Effector memory CD4-positive, alpha-beta T cell (primary cell): ENCODE measurements around the gene ABCG1.

Source experiments
- DNase-seq, 3 donors: peaks; one replicate each; pipeline ENCODE4 v3.0.0-alpha.2; 2020
- H3K27ac ChIP-seq: 2 replicates; pipeline ENCODE4 v1.7.0; 2013; ENCODE audit warnings: mild to moderate bottlenecking, low read length, moderate library complexity; ENCODE audit not compliant: insufficient read depth, poor library complexity, severe bottlenecking
- H3K27me3 ChIP-seq: replicated peaks from 2 replicates; pipeline ENCODE4 v1.7.0; 2013; ENCODE audit warnings: mild to moderate bottlenecking, low read length; ENCODE audit not compliant: insufficient read depth, control insufficient read depth, poor library complexity, severe bottlenecking
- H3K36me3 ChIP-seq: 2 replicates; pipeline ENCODE4 v1.7.0; 2013; ENCODE audit warnings: mild to moderate bottlenecking, low read length, moderate library complexity; ENCODE audit not compliant: control insufficient read depth, insufficient read depth
- H3K4me1 ChIP-seq: 2 replicates; pipeline ENCODE4 v1.7.0; 2013; ENCODE audit warnings: low read length, mild to moderate bottlenecking; ENCODE audit not compliant: control insufficient read depth, insufficient read depth, poor library complexity, severe bottlenecking
- H3K4me3 ChIP-seq: 2 replicates; pipeline ENCODE4 v1.7.0; 2013; ENCODE audit warnings: low read length, low read depth, mild to moderate bottlenecking; ENCODE audit not compliant: insufficient read depth, poor library complexity, severe bottlenecking
- H3K9me3 ChIP-seq: 2 replicates; pipeline ENCODE4 v1.7.0; 2013; ENCODE audit warnings: mild to moderate bottlenecking, low read length, moderate library complexity; ENCODE audit not compliant: control insufficient read depth

Gene ABCG1

GRCh38 chr21:42238185-42238934 is 19.4 kb downstream of the ABCG1 start:
- DNase-seq: peak; percentile 57 to 71 (median 64)
- peak overlapping the region; percentile 97 for H3K27ac ChIP-seq

GRCh38 chr21:42239556-42239955 is 20.6 kb downstream of the ABCG1 start:
- H3K9me3 ChIP-seq: no peaks in the 10 kb centered on the region
- peak overlapping the region; percentile 97 for H3K27ac ChIP-seq
- no peaks in the 10 kb centered on the region for H3K27me3 ChIP-seq
- H3K36me3 ChIP-seq: no peaks in the 10 kb centered on the region
- H3K4me3 ChIP-seq: no peak overlapping the region
- no peak for DNase-seq
- H3K4me1 ChIP-seq: peaks cover 50% of the 10 kb centered on the region

More at GRCh38 chr21:42238185-42238934, 19.4 kb downstream of the ABCG1 start:
- Histone ChIP-seq H3K9me3 (no peaks in the 10 kb centered on the region), H3K27me3 (no peaks in the 10 kb centered on the region), H3K4me3 (peak overlapping the region; percentile 15), H3K36me3 (no peaks in the 10 kb centered on the region), H3K4me1 (peaks cover 60% of the 10 kb centered on the region)

- Histone ChIP-seq H3K4me3 (no peak overlapping the region), H3K9me3 (no peaks in the 10 kb centered on the region), H3K27me3 (no peaks in the 10 kb centered on the region), H3K4me1 (peaks cover 47% of the 10 kb centered on the region), H3K36me3 (no peaks in the 10 kb centered on the region), H3K27ac (no peak overlapping the region)
- no peak for DNase-seq
These were observed 21.0 kb downstream of the ABCG1 start for GRCh38 chr21:42239973-42240372.

- H3K36me3 ChIP-seq: no peaks in the 10 kb centered on the region
- no peak overlapping the region for H3K27ac ChIP-seq
- no peak for DNase-seq
- H3K4me1 ChIP-seq: peaks cover 21% of the 10 kb centered on the region
- no peaks in the 10 kb centered on the region for H3K27me3 ChIP-seq
- H3K9me3 ChIP-seq: no peaks in the 10 kb centered on the region
- no peak overlapping the region for H3K4me3 ChIP-seq
These were observed 23.7 kb downstream of the ABCG1 start for GRCh38 chr21:42242611-42243010.

- H3K4me1 ChIP-seq: peaks cover 17% of the 10 kb centered on the region
- no peak for DNase-seq
- H3K27ac ChIP-seq: no peak overlapping the region
- H3K27me3 ChIP-seq: no peaks in the 10 kb centered on the region
- no peak overlapping the region for H3K4me3 ChIP-seq
- no peaks in the 10 kb centered on the region for H3K36me3 ChIP-seq
- H3K9me3 ChIP-seq: no peaks in the 10 kb centered on the region
These were observed 24.1 kb downstream of the ABCG1 start for GRCh38 chr21:42243026-42243425.

- Histone ChIP-seq H3K9me3 (no peaks in the 10 kb centered on the region), H3K4me1 (no peaks in the 10 kb centered on the region), H3K27ac (no peak overlapping the region), H3K27me3 (no peaks in the 10 kb centered on the region), H3K4me3 (no peak overlapping the region), H3K36me3 (no peaks in the 10 kb centered on the region)
- DNase-seq: no peak
These were observed 26.6 kb downstream of the ABCG1 start for GRCh38 chr21:42245331-42246193.

GRCh38 chr21:42247716-42248115 is 28.8 kb downstream of the ABCG1 start:
- H3K4me1 ChIP-seq: no peaks in the 10 kb centered on the region
- no peaks in the 10 kb centered on the region for H3K36me3 ChIP-seq
- H3K4me3 ChIP-seq: no peak overlapping the region
- H3K27me3 ChIP-seq: no peaks in the 10 kb centered on the region
- no peak for DNase-seq
- no peaks in the 10 kb centered on the region for H3K9me3 ChIP-seq
- H3K27ac ChIP-seq: no peak overlapping the region

GRCh38 chr21:42248241-42248640 is 29.3 kb downstream of the ABCG1 start:
- Histone ChIP-seq H3K27ac (no peak overlapping the region), H3K27me3 (no peaks in the 10 kb centered on the region), H3K9me3 (no peaks in the 10 kb centered on the region), H3K36me3 (no peaks in the 10 kb centered on the region), H3K4me3 (no peak overlapping the region), H3K4me1 (no peaks in the 10 kb centered on the region)
- no peak for DNase-seq

- no peak for DNase-seq
- H3K4me3 ChIP-seq: no peak overlapping the region
These were observed 30.1 kb downstream of the ABCG1 start for GRCh38 chr21:42248783-42249597.

More at GRCh38 chr21:42248783-42249597, 30.1 kb downstream of the ABCG1 start:
- H3K36me3 ChIP-seq: no peaks in the 10 kb centered on the region
- H3K27ac ChIP-seq: no peak overlapping the region
- H3K27me3 ChIP-seq: no peaks in the 10 kb centered on the region
- no peaks in the 10 kb centered on the region for H3K4me1 ChIP-seq
- no peaks in the 10 kb centered on the region for H3K9me3 ChIP-seq
